WTC11 (cell line): ENCODE results near the gene DOP1A. TPM values are rescaled to one million over a fixed set of nuclear protein-coding genes. Genes with fewer than 3 reads are reported as not detected.
A peak's percentile ranks its signal among the peaks of the same experiment; 100 is the strongest.
"Not testable (repeated sequence)": the region's sequence is repeated elsewhere in the genome, so short reads cannot be mapped to it uniquely, and the experiment has no call there.

Experiments used
- ATAC-seq: fragments of 200-7000 bp; cut with Tn5 transposase; 2 replicates; pipeline ENCODE4 v1.10.0; 2021; ENCODE audit warnings: mild to moderate bottlenecking, moderate library complexity
- CTCF ChIA-PET: fragments of 300-600 bp; sonication (Branson Sonifier 250); formaldehyde crosslinking; loops from one replicate; lab custom pipeline; 2021; ENCODE audit warnings: antibody characterized with exemption; lab: Charles Lee
- POLR2A ChIA-PET: fragments of 350-600 bp; sonication (Branson Sonifier 250); formaldehyde crosslinking; loops from one replicate; lab custom pipeline; 2021; ENCODE audit warnings: antibody characterized with exemption; lab: Charles Lee
- DNase-seq: peaks from one replicate; pipeline ENCODE4 v3.0.0; 2021; ENCODE audit warnings: low spot score
- H3K27ac Mint-ChIP-seq: 2 replicates; pipeline ENCODE4 v1.8.0; 2021; ENCODE audit warnings: mixed read lengths
- H3K27me3 Mint-ChIP-seq: 2 replicates; pipeline ENCODE4 v1.8.0; 2021; ENCODE audit warnings: low read depth, mild to moderate bottlenecking, moderate library complexity, mixed read lengths
- H3K36me3 Mint-ChIP-seq: 2 replicates; pipeline ENCODE4 v1.8.0; 2021; ENCODE audit warnings: mixed read lengths
- H3K4me1 Mint-ChIP-seq: 2 replicates; pipeline ENCODE4 v1.8.0; 2022; ENCODE audit warnings: mixed read lengths
- H3K4me3 Mint-ChIP-seq: 2 replicates; pipeline ENCODE4 v1.8.0; 2021; ENCODE audit warnings: mild to moderate bottlenecking, moderate library complexity, mixed read lengths
- H3K9me3 Mint-ChIP-seq: 2 replicates; pipeline ENCODE4 v1.8.0; 2021; ENCODE audit warnings: mixed read lengths
- AFF4 ChIP-seq: sonication (generic); formaldehyde crosslinking; IDR thresholded peaks from 2 replicates; pipeline ENCODE4 v1.8.1; 2023; ENCODE audit warnings: mild to moderate bottlenecking, missing genetic modification reagents, borderline replicate concordance
- ATF3 ChIP-seq: sonication (generic); formaldehyde crosslinking; conservative IDR thresholded peaks from 2 replicates; pipeline ENCODE4 v1.8.1; 2022; ENCODE audit warnings: mild to moderate bottlenecking, missing genetic modification reagents
- E2F5 ChIP-seq: sonication (generic); formaldehyde crosslinking; IDR thresholded peaks from 2 replicates; pipeline ENCODE4 v1.8.1; 2022; ENCODE audit warnings: mild to moderate bottlenecking, moderate library complexity, missing genetic modification reagents
- ELF4 ChIP-seq: sonication (generic); formaldehyde crosslinking; IDR thresholded peaks from 2 replicates; pipeline ENCODE4 v1.8.1; 2022; ENCODE audit warnings: low read depth, mild to moderate bottlenecking, moderate library complexity, missing genetic modification reagents
- EMX1 ChIP-seq: fragments of 250-450 bp; sonication (Bioruptor Pico); IDR thresholded peaks from 2 replicates; pipeline ENCODE4 v1.8.0; 2021; ENCODE audit warnings: mild to moderate bottlenecking
- FOXK1 ChIP-seq: sonication (generic); formaldehyde crosslinking; IDR thresholded peaks from 2 replicates; pipeline ENCODE4 v1.8.0; 2022; ENCODE audit warnings: mild to moderate bottlenecking, moderate library complexity, missing genetic modification reagents
- GABPB1 ChIP-seq: sonication (generic); formaldehyde crosslinking; IDR thresholded peaks from 2 replicates; pipeline ENCODE4 v1.8.1; 2023; ENCODE audit warnings: mild to moderate bottlenecking, missing genetic modification reagents
- GRHL2 ChIP-seq: fragments of 250-450 bp; sonication (Bioruptor Pico); IDR thresholded peaks from 2 replicates; pipeline ENCODE4 v1.8.0; 2022; ENCODE audit warnings: mild to moderate bottlenecking, moderate library complexity; ENCODE audit not compliant: insufficient replicate concordance, severe bottlenecking
- JAZF1 ChIP-seq: fragments of 250-450 bp; sonication (Bioruptor Pico); IDR thresholded peaks from 2 replicates; pipeline ENCODE4 v1.9.0; 2021; ENCODE audit warnings: moderate library complexity, mild to moderate bottlenecking, inconsistent platforms
- NFATC4 ChIP-seq: fragments of 250-450 bp; sonication (Bioruptor Pico); IDR thresholded peaks from 2 replicates; pipeline ENCODE4 v1.9.0; 2021; ENCODE audit warnings: mild to moderate bottlenecking
- NFE2L1 ChIP-seq: sonication (generic); formaldehyde crosslinking; IDR thresholded peaks from 2 replicates; pipeline ENCODE4 v1.8.1; 2023; ENCODE audit warnings: missing genetic modification reagents
- NR2C2 ChIP-seq: sonication (generic); formaldehyde crosslinking; IDR thresholded peaks from 2 replicates; pipeline ENCODE4 v1.8.0; 2022; ENCODE audit warnings: mild to moderate bottlenecking, missing genetic modification reagents
- PRDM15 ChIP-seq: sonication (generic); formaldehyde crosslinking; IDR thresholded peaks from 2 replicates; pipeline ENCODE4 v1.8.0; 2022; ENCODE audit warnings: missing genetic modification reagents
- PRRX2 ChIP-seq: fragments of 250-450 bp; sonication (Bioruptor Pico); IDR thresholded peaks from 2 replicates; pipeline ENCODE4 v1.8.0; 2021; ENCODE audit warnings: mild to moderate bottlenecking
- TEAD4 ChIP-seq: sonication (generic); formaldehyde crosslinking; IDR thresholded peaks from 2 replicates; pipeline ENCODE4 v1.8.0; 2022; ENCODE audit warnings: mild to moderate bottlenecking, missing genetic modification reagents
- USF2 ChIP-seq: sonication (generic); formaldehyde crosslinking; IDR thresholded peaks from 2 replicates; pipeline ENCODE4 v1.8.1; 2023; ENCODE audit warnings: mild to moderate bottlenecking, missing genetic modification reagents, moderate library complexity
- ZNF138 ChIP-seq: sonication (generic); formaldehyde crosslinking; conservative IDR thresholded peaks from 2 replicates; pipeline ENCODE4 v1.8.1; 2022; ENCODE audit warnings: mild to moderate bottlenecking, moderate library complexity, missing genetic modification reagents
- ZNF219 ChIP-seq: sonication (generic); formaldehyde crosslinking; IDR thresholded peaks from 2 replicates; pipeline ENCODE4 v1.8.0; 2023; ENCODE audit warnings: missing genetic modification reagents, mild to moderate bottlenecking, borderline replicate concordance
- ZNF232 ChIP-seq: sonication (generic); formaldehyde crosslinking; IDR thresholded peaks from 2 replicates; pipeline ENCODE4 v1.8.0; 2022; ENCODE audit warnings: mild to moderate bottlenecking, missing genetic modification reagents
- ZNF263 ChIP-seq: sonication (generic); formaldehyde crosslinking; IDR thresholded peaks from 2 replicates; pipeline ENCODE4 v1.8.1; 2022; ENCODE audit warnings: low read depth, mild to moderate bottlenecking, moderate library complexity, missing genetic modification reagents
- ZNF671 ChIP-seq: fragments of 250-450 bp; sonication (Bioruptor Pico); IDR thresholded peaks from 2 replicates; pipeline ENCODE4 v1.8.0; 2021; ENCODE audit warnings: mild to moderate bottlenecking
- total RNA-seq: library from RNA; stranded (reverse); gene quantifications from 3 replicates; pipeline ENCODE4 v1.2.3, GENCODE V29; 2021
- TF ChIP-seq, protein P1 (sequence below): fragments of 250-450 bp; sonication (Bioruptor Pico); IDR thresholded peaks from 2 replicates; pipeline ENCODE4 v2.1.2; 2022; ENCODE audit warnings: mild to moderate bottlenecking, moderate library complexity

The DOP1A gene
- total RNA-seq, 1 experiment from 2014 or later = 16.9 TPM

DNA sequence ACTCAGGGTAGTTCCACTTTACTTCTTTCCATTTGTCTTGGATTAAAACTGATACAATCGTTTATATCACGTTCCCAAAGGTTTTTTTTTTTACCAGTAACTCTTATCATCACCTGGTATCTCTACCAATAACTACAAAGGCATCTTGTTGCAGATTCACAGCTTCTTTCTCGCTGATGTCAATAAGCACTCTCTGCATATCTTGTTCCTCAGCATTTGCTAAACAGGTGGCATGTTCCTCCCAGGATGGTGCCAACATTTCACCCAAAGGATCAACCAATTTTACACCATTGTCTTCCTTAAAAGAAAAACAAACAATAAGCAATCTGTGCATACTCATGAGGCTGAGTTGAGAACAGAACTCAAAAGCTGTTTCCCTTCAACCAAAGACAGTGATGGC lies 121.0 kb downstream of the DOP1A start (continued):
- TF ChIP-seq, protein P1, sequence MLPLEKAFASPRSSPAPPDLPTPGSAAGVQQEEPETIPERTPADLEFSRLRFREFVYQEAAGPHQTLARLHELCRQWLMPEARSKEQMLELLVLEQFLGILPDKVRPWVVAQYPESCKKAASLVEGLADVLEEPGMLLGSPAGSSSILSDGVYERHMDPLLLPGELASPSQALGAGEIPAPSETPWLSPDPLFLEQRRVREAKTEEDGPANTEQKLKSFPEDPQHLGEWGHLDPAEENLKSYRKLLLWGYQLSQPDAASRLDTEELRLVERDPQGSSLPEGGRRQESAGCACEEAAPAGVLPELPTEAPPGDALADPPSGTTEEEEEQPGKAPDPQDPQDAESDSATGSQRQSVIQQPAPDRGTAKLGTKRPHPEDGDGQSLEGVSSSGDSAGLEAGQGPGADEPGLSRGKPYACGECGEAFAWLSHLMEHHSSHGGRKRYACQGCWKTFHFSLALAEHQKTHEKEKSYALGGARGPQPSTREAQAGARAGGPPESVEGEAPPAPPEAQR (CRISPR knock-in tag) = no peak
- TF ChIP-seq GRHL2 = no peak
- TF ChIP-seq TEAD4 (CRISPR knock-in tag) = no peak
- no peak for TF ChIP-seq E2F5 (CRISPR knock-in tag)
- no peak for TF ChIP-seq NFATC4 (CRISPR knock-in tag)

DNA sequence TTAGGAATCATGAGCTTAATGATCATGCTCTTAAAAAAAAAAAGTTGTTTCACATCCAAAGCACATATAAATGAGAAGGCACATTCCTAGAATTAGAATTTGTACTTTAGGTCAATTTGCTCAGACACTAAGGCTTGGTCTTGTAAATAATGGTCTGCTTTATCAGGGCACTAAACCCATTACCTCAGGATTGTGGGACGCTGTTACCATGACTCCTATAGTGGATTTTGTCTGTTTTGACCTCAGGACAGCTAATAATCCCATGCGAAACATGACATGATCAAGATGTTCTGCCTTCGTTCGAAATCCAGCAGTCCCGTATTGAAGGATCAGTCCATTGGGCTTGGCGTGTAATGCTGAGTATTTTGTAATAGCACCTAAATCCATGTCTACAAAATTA lies 123.2 kb downstream of the DOP1A start:
- no peak for ATAC-seq
- Mint-ChIP-seq H3K36me3 (peaks cover 45% of the 10 kb centered on the region), H3K27ac (no peak overlapping the region), H3K4me1 (peaks cover 24% of the 10 kb centered on the region), H3K27me3 (no peaks in the 10 kb centered on the region), H3K9me3 (no peaks in the 10 kb centered on the region), H3K4me3 (no peak overlapping the region)
- DNase-seq = no peak
- CTCF ChIA-PET = interaction anchor here (1.0 kb wide), 1 partner anchor 346 kb away, joined by 3 read pairs; no protein-coding TSS in a partner anchor
- TF ChIP-seq ZNF232 (CRISPR knock-in tag) (no peak), EMX1 (CRISPR knock-in tag) (no peak), PRDM15 (no peak), GABPB1 (CRISPR knock-in tag) (no peak)
- POLR2A ChIA-PET = no interaction called here

DNA sequence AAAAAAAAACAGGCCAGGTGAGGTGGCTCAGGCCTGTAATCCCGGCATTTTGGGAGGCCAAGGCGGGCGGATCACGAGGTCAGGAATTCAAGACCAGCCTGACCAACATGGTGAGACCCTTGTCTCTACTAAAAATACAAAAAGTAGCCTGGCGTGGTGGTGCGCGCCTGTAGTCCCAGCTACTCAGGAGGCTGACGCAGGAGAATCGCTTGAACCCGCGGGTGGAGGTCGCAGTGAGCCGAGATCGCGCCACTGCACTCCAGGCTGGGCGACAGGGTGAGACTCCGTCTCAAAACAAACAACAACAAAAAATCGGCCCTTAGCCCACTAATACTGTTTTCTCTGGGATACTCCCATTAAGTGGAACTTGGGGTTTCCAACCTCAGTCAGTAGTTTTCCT lies 124.5 kb downstream of the DOP1A start:
- ATAC-seq, DNase-seq, CTCF ChIA-PET, H3K27me3 Mint-ChIP-seq, H3K27ac Mint-ChIP-seq, H3K9me3 Mint-ChIP-seq, POLR2A ChIA-PET: not testable (repeated sequence)
- peaks cover 50% of the 10 kb centered on the region for H3K36me3 Mint-ChIP-seq
- H3K4me3 Mint-ChIP-seq = peak overlapping the region; percentile 94
- H3K4me1 Mint-ChIP-seq = peaks cover 24% of the 10 kb centered on the region

- CTCF ChIA-PET = no interaction called here
- H3K4me3 Mint-ChIP-seq = peak overlapping the region; percentile 94
- peaks cover 24% of the 10 kb centered on the region for H3K4me1 Mint-ChIP-seq
- no peak for DNase-seq
- H3K27me3 Mint-ChIP-seq = no peaks in the 10 kb centered on the region
- POLR2A ChIA-PET = no interaction called here
- no peaks in the 10 kb centered on the region for H3K9me3 Mint-ChIP-seq
- H3K27ac Mint-ChIP-seq = peak overlapping the region; percentile 75; the same call in 1 of the 2 replicates
- no peak for ATAC-seq
- H3K36me3 Mint-ChIP-seq = peaks cover 54% of the 10 kb centered on the region
- TF ChIP-seq EMX1 (CRISPR knock-in tag) (no peak), FOXK1 (no peak), USF2 (no peak), ATF3 (CRISPR knock-in tag) (no peak), ELF4 (CRISPR knock-in tag) (no peak), NR2C2 (CRISPR knock-in tag) (no peak), ZNF219 (no peak), ZNF138 (no peak), NFE2L1 (CRISPR knock-in tag) (no peak), ZNF671 (no peak), ZNF263 (CRISPR knock-in tag) (no peak), JAZF1 (no peak), PRRX2 (CRISPR knock-in tag) (no peak), AFF4 (CRISPR knock-in tag) (no peak)
Observed at GRCh38 chr6:83192456-83192855, 125.0 kb downstream of the DOP1A start.
